Liver (tissue), 3 donors: Measurements from ENCODE around the gene PC.
A peak's percentile ranks its signal among the peaks of the same experiment; 100 is the strongest.

ENCODE experiments used
- EGR1 ChIP-seq, 2 donors: IDR thresholded peaks; 2 replicates each; pipeline ENCODE4 v1.6.1; 2016 to 2018; ENCODE audit warnings: antibody characterized with exemption in 2 of 2, low read depth in 2 of 2
- GABPA ChIP-seq, 2 donors: IDR thresholded peaks in 1 of 2; conservative IDR thresholded peaks in 1 of 2; 2 replicates each; pipeline ENCODE4 v1.6.1; 2016; ENCODE audit warnings: antibody characterized with exemption in 2 of 2, mild to moderate bottlenecking in 1 of 2, moderate library complexity in 1 of 2
- HNF4G ChIP-seq: IDR thresholded peaks from 2 replicates; pipeline ENCODE4 v1.6.1; 2016; ENCODE audit warnings: antibody characterized with exemption
- JUND ChIP-seq, 2 donors: IDR thresholded peaks; 2 replicates each; pipeline ENCODE4 v1.6.1; 2016; ENCODE audit warnings: antibody characterized with exemption in 2 of 2
- RAD21 ChIP-seq, 2 donors: IDR thresholded peaks; 2 replicates each; pipeline ENCODE4 v1.6.1; 2016; ENCODE audit warnings: antibody characterized with exemption in 2 of 2, mild to moderate bottlenecking in 2 of 2
- SP1 ChIP-seq: IDR thresholded peaks from 2 replicates; pipeline ENCODE4 v1.6.1; 2018; ENCODE audit warnings: antibody characterized with exemption, mild to moderate bottlenecking
- YY1 ChIP-seq: IDR thresholded peaks from 2 replicates; pipeline ENCODE4 v1.6.1; 2016; ENCODE audit warnings: antibody characterized with exemption, mild to moderate bottlenecking
- TF ChIP-seq, protein P1 (sequence below): fragments of 150-350 bp; IDR thresholded peaks from 2 replicates; pipeline ENCODE4 v1.5.1; 2017; ENCODE audit warnings: improper control_type of control experiment, low read depth, low read length; ENCODE audit not compliant: missing input control
- TF ChIP-seq, protein P2 (sequence below): IDR thresholded peaks from 2 replicates; pipeline ENCODE4 v1.6.1; 2016; ENCODE audit warnings: antibody characterized with exemption, mild to moderate bottlenecking
- TF ChIP-seq, protein P3 (sequence below): IDR thresholded peaks from 2 replicates; pipeline ENCODE4 v1.6.1; 2016; ENCODE audit warnings: antibody characterized with exemption
- TF ChIP-seq, protein P4 (sequence below): IDR thresholded peaks from 2 replicates; pipeline ENCODE4 v1.6.1; 2016; ENCODE audit warnings: antibody characterized with exemption
- TF ChIP-seq, protein P5 (sequence below): IDR thresholded peaks from 2 replicates; pipeline ENCODE4 v1.6.1; 2016; ENCODE audit warnings: antibody characterized with exemption
- donor health status: healthy.
- donor health status: healthy.

DNA sequence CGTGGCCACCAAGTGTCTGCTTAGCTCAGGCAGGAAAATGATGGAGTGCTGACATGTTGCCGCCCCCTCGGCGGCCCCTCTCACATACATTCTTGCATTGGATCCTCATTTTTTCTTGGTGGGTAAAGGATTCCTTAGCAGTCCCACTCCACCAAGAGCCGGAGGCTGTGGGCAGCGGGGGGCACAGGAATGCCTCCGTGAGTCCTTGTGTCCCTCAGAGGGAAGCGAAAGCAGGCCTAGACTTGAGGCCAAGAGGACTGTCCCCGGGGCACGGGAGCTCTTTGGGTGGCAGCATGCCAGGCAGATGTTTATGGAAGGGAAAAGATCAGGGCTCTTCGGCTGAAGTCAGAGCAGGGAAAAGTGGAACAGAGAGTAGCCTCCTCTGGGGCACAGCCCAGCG, 79.7 kb downstream of the PC start:
- TF ChIP-seq, protein P1, sequence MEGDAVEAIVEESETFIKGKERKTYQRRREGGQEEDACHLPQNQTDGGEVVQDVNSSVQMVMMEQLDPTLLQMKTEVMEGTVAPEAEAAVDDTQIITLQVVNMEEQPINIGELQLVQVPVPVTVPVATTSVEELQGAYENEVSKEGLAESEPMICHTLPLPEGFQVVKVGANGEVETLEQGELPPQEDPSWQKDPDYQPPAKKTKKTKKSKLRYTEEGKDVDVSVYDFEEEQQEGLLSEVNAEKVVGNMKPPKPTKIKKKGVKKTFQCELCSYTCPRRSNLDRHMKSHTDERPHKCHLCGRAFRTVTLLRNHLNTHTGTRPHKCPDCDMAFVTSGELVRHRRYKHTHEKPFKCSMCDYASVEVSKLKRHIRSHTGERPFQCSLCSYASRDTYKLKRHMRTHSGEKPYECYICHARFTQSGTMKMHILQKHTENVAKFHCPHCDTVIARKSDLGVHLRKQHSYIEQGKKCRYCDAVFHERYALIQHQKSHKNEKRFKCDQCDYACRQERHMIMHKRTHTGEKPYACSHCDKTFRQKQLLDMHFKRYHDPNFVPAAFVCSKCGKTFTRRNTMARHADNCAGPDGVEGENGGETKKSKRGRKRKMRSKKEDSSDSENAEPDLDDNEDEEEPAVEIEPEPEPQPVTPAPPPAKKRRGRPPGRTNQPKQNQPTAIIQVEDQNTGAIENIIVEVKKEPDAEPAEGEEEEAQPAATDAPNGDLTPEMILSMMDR = no peak
- TF ChIP-seq, protein P2, sequence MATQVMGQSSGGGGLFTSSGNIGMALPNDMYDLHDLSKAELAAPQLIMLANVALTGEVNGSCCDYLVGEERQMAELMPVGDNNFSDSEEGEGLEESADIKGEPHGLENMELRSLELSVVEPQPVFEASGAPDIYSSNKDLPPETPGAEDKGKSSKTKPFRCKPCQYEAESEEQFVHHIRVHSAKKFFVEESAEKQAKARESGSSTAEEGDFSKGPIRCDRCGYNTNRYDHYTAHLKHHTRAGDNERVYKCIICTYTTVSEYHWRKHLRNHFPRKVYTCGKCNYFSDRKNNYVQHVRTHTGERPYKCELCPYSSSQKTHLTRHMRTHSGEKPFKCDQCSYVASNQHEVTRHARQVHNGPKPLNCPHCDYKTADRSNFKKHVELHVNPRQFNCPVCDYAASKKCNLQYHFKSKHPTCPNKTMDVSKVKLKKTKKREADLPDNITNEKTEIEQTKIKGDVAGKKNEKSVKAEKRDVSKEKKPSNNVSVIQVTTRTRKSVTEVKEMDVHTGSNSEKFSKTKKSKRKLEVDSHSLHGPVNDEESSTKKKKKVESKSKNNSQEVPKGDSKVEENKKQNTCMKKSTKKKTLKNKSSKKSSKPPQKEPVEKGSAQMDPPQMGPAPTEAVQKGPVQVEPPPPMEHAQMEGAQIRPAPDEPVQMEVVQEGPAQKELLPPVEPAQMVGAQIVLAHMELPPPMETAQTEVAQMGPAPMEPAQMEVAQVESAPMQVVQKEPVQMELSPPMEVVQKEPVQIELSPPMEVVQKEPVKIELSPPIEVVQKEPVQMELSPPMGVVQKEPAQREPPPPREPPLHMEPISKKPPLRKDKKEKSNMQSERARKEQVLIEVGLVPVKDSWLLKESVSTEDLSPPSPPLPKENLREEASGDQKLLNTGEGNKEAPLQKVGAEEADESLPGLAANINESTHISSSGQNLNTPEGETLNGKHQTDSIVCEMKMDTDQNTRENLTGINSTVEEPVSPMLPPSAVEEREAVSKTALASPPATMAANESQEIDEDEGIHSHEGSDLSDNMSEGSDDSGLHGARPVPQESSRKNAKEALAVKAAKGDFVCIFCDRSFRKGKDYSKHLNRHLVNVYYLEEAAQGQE = no peak
- peak in 1 of 2 donors; percentile 44 for TF ChIP-seq RAD21 (IDR thresholded peaks at IDR 0.05)
- TF ChIP-seq YY1 = no peak
- TF ChIP-seq, protein P3, sequence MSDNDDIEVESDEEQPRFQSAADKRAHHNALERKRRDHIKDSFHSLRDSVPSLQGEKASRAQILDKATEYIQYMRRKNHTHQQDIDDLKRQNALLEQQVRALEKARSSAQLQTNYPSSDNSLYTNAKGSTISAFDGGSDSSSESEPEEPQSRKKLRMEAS = no peak
- TF ChIP-seq, protein P4, sequence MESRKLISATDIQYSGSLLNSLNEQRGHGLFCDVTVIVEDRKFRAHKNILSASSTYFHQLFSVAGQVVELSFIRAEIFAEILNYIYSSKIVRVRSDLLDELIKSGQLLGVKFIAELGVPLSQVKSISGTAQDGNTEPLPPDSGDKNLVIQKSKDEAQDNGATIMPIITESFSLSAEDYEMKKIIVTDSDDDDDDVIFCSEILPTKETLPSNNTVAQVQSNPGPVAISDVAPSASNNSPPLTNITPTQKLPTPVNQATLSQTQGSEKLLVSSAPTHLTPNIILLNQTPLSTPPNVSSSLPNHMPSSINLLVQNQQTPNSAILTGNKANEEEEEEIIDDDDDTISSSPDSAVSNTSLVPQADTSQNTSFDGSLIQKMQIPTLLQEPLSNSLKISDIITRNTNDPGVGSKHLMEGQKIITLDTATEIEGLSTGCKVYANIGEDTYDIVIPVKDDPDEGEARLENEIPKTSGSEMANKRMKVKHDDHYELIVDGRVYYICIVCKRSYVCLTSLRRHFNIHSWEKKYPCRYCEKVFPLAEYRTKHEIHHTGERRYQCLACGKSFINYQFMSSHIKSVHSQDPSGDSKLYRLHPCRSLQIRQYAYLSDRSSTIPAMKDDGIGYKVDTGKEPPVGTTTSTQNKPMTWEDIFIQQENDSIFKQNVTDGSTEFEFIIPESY = no peak
- no peak for TF ChIP-seq GABPA (IDR thresholded peaks at IDR 0.05 in 1 of 2, conservative IDR thresholded peaks at IDR 0.05 in 1 of 2)
- no peak for TF ChIP-seq HNF4G
- TF ChIP-seq EGR1 (IDR thresholded peaks at IDR 0.05; ENCODE audit: low read depth in 2 of 2) = no peak
- TF ChIP-seq JUND (IDR thresholded peaks at IDR 0.05) = no peak
- no peak for TF ChIP-seq SP1
- TF ChIP-seq, protein P5, sequence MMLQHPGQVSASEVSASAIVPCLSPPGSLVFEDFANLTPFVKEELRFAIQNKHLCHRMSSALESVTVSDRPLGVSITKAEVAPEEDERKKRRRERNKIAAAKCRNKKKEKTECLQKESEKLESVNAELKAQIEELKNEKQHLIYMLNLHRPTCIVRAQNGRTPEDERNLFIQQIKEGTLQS = no peak
